Measurements from ENCODE around the gene SPDYC. TPM values are rescaled to one million over a fixed set of nuclear protein-coding genes. Genes with fewer than 3 reads are reported as not detected.

Gene SPDYC
- total and polyA plus RNA-seq, 9 of the 15 experiments (the other 6 are each of a cell fraction or from before 2014, with no cell fraction given) = 4.4 to 18.8 (median 9.2) TPM

- TF ChIP-seq SMARCE1 (IDR thresholded peaks at IDR 0.05) (no peak), RERE (CRISPR knock-in tag; IDR thresholded peaks at IDR 0.05; ENCODE audit: borderline replicate concordance) (no peak), ZBTB40 (IDR thresholded peaks at IDR 0.05) (0 out of 2 replicates have a peak, but pooled peaks have one; percentile 15), ZBTB40 (CRISPR knock-in tag; IDR thresholded peaks at IDR 0.05) (no peak), DMBX1 (CRISPR knock-in tag; IDR thresholded peaks at IDR 0.05; ENCODE audit: borderline replicate concordance) (no peak), FOXA1 (IDR thresholded peaks at IDR 0.05; ENCODE audit: borderline replicate concordance) (no peak), TFAM (CRISPR knock-in tag; conservative IDR thresholded peaks at IDR 0.05) (no peak), FIP1L1 (IDR thresholded peaks at IDR 0.05; ENCODE audit: low read depth, low read length, poor library complexity, severe bottlenecking) (peak; percentile 53), ZNF57 (CRISPR knock-in tag; IDR thresholded peaks at IDR 0.05) (no peak), RBM39 (optimal IDR thresholded peaks at IDR 0.05; ENCODE audit: low read depth, low read length) (no peak), ZNF253 (CRISPR knock-in tag; conservative IDR thresholded peaks at IDR 0.05) (no peak), PKNOX1 (IDR thresholded peaks at IDR 0.05) (0 out of 2 replicates have a peak, but pooled peaks have one; percentile 27)
These were observed at the start of gene SPDYC (continued) for GRCh38 chr11:65170058-65170534.
